Gastrocnemius medialis (tissue), 4 donors: ENCODE data around the gene ERI3.

Experiments
- POLR2A ChIP-seq, 2 donors: fragments of 450-650 bp; IDR thresholded peaks; one replicate each; pipeline ENCODE4 v1.6.1; 2017; ENCODE audit warnings: antibody characterized with exemption in 2 of 2, mild to moderate bottlenecking in 2 of 2, moderate library complexity in 2 of 2
- TF ChIP-seq, protein P1 (sequence below), 5 experiments: fragments of 450-650 bp in 3 of 5; fragments of 200-600 bp in 2 of 5; sonication (generic) in 2 of 5; IDR thresholded peaks in 4 of 5; conservative IDR thresholded peaks in 1 of 5; 1 replicate in 4 of 5; 2 replicates in 1 of 5; pipeline ENCODE4 v1.5.1; 2016 to 2019; ENCODE audit warnings: antibody characterized with exemption in 5 of 5, mild to moderate bottlenecking in 3 of 5, moderate library complexity in 3 of 5

GRCh38 chr1:44346878-44347277, 8.2 kb downstream of the ERI3 start:
- TF ChIP-seq, protein P1, sequence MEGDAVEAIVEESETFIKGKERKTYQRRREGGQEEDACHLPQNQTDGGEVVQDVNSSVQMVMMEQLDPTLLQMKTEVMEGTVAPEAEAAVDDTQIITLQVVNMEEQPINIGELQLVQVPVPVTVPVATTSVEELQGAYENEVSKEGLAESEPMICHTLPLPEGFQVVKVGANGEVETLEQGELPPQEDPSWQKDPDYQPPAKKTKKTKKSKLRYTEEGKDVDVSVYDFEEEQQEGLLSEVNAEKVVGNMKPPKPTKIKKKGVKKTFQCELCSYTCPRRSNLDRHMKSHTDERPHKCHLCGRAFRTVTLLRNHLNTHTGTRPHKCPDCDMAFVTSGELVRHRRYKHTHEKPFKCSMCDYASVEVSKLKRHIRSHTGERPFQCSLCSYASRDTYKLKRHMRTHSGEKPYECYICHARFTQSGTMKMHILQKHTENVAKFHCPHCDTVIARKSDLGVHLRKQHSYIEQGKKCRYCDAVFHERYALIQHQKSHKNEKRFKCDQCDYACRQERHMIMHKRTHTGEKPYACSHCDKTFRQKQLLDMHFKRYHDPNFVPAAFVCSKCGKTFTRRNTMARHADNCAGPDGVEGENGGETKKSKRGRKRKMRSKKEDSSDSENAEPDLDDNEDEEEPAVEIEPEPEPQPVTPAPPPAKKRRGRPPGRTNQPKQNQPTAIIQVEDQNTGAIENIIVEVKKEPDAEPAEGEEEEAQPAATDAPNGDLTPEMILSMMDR (IDR thresholded peaks at IDR 0.05 in 4 of 5, conservative IDR thresholded peaks at IDR 0.05 in 1 of 5), result no peak
- TF ChIP-seq POLR2A (IDR thresholded peaks at IDR 0.05), result no peak
